ENCODE measurements around the gene SAXO1.

SAXO1 gene

GRCh38 chr9:18988003-18988402, 45.0 kb downstream of the SAXO1 start:
- H3K27ac Mint-ChIP-seq = no peak overlapping the region
- H3K27me3 Mint-ChIP-seq = no peaks in the 10 kb centered on the region
- no peaks in the 10 kb centered on the region for H3K36me3 Mint-ChIP-seq (ENCODE audit: low read depth)
- ATAC-seq (no peak), DNase-seq (no peak)
- H3K4me3 Mint-ChIP-seq = no peak overlapping the region
- no peaks in the 10 kb centered on the region for H3K4me1 Mint-ChIP-seq
- H3K9me3 Mint-ChIP-seq = no peaks in the 10 kb centered on the region

- no peak for DNase-seq
- H3K36me3 Mint-ChIP-seq (ENCODE audit: low read depth) = no peaks in the 10 kb centered on the region
- no peak overlapping the region for H3K27ac Mint-ChIP-seq
- no peaks in the 10 kb centered on the region for H3K9me3 Mint-ChIP-seq
- no peaks in the 10 kb centered on the region for H3K27me3 Mint-ChIP-seq
- no peak overlapping the region for H3K4me3 Mint-ChIP-seq
- ATAC-seq = no peak
- no peaks in the 10 kb centered on the region for H3K4me1 Mint-ChIP-seq
These were observed 47.0 kb downstream of the SAXO1 start for GRCh38 chr9:18985996-18986395.

DNA sequence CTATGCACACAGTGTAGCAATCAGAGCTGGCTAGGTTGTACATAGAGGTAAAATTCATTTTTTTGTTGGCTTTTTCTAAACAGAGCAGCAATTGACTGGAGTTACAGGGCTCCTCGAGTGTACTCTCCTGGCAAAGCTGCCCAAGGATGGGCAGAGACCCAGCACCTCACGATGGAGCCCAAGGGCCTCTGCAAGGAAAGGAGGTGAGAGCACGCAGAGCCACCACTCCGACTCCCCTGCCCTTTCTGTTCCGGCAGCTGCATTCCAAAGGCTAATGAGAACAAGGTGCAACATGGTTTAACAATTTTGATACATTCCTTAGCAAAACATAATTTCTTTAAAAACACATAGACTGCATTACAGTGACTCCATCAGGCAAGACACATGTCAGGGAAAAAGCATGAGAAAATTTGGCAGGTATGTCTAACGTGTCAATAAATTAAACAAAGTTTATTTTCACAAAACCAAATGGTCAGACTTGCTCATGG, 47.5 kb downstream of the SAXO1 start:
- no peak overlapping the region for H3K4me3 Mint-ChIP-seq
- H3K36me3 Mint-ChIP-seq (ENCODE audit: low read depth) = no peaks in the 10 kb centered on the region
- ATAC-seq (no peak), DNase-seq (no peak)
- H3K27ac Mint-ChIP-seq = no peak overlapping the region
- no peaks in the 10 kb centered on the region for H3K9me3 Mint-ChIP-seq
- H3K4me1 Mint-ChIP-seq = no peaks in the 10 kb centered on the region
- H3K27me3 Mint-ChIP-seq = no peaks in the 10 kb centered on the region

DNA sequence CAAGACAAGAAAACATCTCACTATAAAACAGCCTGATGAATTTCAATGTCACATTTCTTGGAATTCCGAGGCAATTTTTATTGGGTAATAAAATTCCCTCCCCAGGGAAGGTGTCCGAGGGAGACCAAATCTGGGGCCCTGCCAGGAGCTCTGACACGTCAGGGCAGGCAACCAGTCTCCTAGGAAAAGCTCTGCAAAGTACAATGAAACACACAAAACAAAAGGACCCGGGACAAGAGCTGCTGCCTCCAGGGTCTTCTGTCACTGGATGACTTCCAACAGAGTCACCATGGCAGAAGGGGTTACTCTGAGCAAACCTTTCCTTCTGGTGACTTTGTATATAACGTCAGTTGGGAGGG, 50.8 kb downstream of the SAXO1 start:
- H3K4me3 Mint-ChIP-seq = no peak overlapping the region
- no peaks in the 10 kb centered on the region for H3K27me3 Mint-ChIP-seq
- H3K9me3 Mint-ChIP-seq = no peaks in the 10 kb centered on the region
- H3K27ac Mint-ChIP-seq = no peak overlapping the region
- no peak for DNase-seq
- H3K4me1 Mint-ChIP-seq = no peaks in the 10 kb centered on the region
- no peaks in the 10 kb centered on the region for H3K36me3 Mint-ChIP-seq (ENCODE audit: low read depth)
- ATAC-seq = no peak

DNA sequence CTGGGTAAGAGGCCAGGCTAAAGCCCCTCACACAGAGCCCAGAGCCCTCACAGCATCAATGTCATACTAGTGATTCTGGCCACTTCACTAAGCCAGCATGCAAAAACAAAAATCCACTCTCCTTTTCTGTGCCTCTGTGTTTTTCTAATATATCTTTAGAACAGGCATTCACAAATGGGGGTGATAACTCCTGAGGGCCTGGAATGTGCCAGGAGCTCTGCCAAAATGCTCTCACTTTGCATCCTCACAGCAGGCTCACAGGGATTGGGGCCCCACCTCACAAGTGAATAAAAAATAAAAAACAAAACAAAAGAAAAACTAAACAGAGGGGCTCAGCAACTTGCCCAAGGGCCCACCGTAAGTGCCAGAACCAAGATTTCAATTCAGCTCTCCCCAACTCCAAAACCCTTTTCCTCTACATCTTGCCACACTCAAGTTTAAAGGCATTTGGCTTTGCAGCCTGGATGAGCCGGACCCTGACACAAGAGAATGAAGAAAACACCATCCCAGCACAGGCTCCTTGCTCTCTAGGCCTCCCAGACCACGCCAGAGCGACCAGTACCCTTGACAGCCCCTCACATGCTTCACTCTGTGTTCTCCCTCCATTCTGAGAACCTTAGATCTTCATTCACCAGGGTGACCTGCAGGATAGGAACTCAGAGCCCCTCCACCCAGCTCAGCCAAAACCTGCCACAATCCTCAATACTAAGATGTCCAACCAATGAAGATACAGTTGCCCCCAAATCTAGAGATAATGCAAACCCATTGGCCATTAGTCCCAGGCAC, 51.3 kb downstream of the SAXO1 start:
- Mint-ChIP-seq H3K27ac (no peak overlapping the region), H3K27me3 (peaks cover 1% of the 10 kb centered on the region), H3K4me3 (no peak overlapping the region), H3K4me1 (no peaks in the 10 kb centered on the region), H3K36me3 (ENCODE audit: low read depth) (no peaks in the 10 kb centered on the region), H3K9me3 (no peaks in the 10 kb centered on the region)
- ATAC-seq = no peak
- DNase-seq = no peak

DNA sequence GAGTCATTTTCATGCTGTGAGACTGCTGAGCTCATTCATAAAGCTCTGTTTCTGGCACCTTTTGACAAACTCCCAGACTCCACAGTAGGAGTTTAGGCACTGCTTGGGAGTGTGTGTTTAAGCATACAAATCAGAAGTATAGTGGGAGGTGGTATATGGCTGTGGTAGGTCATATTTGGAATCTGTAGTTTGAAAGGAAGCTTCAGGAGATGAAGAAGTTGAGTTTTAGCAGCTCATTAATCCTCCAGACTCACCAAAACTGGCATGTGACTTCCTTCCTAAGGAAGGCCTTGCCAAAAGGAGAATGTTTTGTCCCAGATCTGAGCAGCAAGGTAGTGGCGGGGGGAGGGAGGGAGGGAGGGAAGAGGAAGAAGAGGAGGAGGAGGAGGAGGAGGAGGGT, 52.8 kb downstream of the SAXO1 start:
- Mint-ChIP-seq H3K4me1 (no peaks in the 10 kb centered on the region), H3K4me3 (no peak overlapping the region), H3K9me3 (no peaks in the 10 kb centered on the region), H3K27me3 (peaks cover 1% of the 10 kb centered on the region), H3K36me3 (ENCODE audit: low read depth) (no peaks in the 10 kb centered on the region), H3K27ac (no peak overlapping the region)
- no peak for ATAC-seq
- DNase-seq = no peak

- ATAC-seq = no peak
- peaks cover 1% of the 10 kb centered on the region for H3K27me3 Mint-ChIP-seq
- H3K4me1 Mint-ChIP-seq = no peaks in the 10 kb centered on the region
- DNase-seq = no peak
- H3K27ac Mint-ChIP-seq = no peak overlapping the region
- no peaks in the 10 kb centered on the region for H3K36me3 Mint-ChIP-seq (ENCODE audit: low read depth)
- no peak overlapping the region for H3K4me3 Mint-ChIP-seq
- H3K9me3 Mint-ChIP-seq = no peaks in the 10 kb centered on the region
These were observed 53.6 kb downstream of the SAXO1 start for GRCh38 chr9:18979367-18979766.

DNA sequence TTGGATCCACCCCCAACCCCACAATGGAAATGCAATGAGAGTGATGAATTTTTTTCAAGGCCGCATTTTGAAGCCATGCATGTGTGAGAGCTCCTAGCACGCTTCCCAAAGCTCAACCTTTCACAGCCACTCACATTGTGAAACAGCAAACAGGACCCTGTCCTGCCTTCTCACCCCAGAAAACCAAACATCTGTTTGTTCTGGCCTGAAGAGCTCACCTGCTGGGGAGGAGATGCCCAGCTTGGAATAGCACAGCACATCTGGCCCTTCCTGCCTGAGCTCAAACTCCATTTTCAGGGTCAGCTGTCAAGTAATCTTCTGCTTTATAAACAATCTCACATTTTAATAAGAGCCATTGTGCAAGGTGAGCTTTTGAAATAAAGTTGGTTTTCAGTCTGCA, 54.8 kb downstream of the SAXO1 start:
- no peak for DNase-seq
- no peak for ATAC-seq
- Mint-ChIP-seq H3K27ac (no peak overlapping the region), H3K36me3 (ENCODE audit: low read depth) (no peaks in the 10 kb centered on the region), H3K27me3 (peaks cover 1% of the 10 kb centered on the region), H3K9me3 (no peaks in the 10 kb centered on the region), H3K4me3 (no peak overlapping the region), H3K4me1 (no peaks in the 10 kb centered on the region)

DNA sequence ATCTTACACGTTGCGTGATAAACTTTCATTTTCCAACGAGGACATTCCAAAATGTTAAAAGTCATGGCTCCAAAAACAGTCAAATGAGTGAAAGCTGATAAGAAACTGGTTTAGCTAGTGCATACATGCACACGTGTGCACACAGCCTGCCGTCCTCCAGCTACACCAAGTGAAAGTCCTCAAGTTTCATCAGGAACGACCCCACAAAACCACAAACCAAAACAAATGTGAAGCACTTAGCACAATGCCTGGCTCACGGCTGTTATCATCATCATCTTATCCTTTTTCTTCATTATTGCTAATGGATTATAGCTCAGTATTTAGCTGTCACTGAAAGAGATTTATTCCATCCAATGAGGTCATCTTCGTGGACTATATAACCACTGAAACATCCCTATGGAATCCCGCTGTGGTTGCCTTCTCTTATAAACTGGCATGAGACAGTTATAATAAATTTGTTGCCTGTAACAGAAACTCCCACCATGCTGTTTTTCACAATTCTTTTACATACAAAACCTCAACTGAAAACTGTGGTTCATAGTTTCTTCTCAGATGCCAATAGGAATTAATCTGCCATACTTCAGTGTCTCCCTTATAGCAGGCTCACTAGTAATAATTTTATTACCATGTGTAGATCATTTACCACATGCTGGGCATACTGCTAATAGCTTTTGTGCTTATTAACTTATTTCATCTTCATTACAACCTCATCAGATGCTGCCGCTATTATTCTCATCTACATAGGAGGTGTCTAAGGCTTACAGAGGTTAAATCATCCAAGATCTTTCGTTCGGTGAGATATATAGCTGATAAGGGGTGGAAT, 56.1 kb downstream of the SAXO1 start:
- DNase-seq = no peak
- Mint-ChIP-seq H3K9me3 (no peaks in the 10 kb centered on the region), H3K27me3 (peaks cover 5% of the 10 kb centered on the region), H3K4me3 (no peak overlapping the region), H3K4me1 (no peaks in the 10 kb centered on the region), H3K36me3 (ENCODE audit: low read depth) (no peaks in the 10 kb centered on the region), H3K27ac (no peak overlapping the region)
- peak; percentile 43 for ATAC-seq

DNA sequence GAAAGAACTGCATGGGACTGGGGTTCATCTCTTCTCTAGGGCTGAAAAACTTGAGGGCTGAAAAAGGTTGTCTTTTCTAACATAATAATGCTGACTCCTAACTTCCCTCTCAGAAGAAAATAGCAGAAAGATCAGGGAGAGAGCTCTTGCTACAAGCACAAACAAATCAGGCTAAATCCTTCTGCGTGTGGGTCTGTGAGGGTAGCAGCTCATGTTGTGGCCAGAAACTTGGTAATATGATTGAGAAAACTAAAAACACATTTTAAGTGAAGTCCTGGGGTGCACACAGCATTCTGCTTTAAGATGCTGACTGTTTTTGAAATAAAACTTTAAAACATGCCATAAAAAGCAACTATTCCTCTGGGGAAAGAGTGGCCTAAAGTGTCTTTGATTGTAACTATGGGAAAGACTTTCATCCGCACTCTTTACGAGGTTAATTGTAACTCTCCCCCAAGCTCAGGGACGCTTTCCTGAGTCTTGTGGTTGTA, 56.7 kb downstream of the SAXO1 start:
- Mint-ChIP-seq H3K36me3 (ENCODE audit: low read depth) (no peaks in the 10 kb centered on the region), H3K27ac (no peak overlapping the region), H3K27me3 (peaks cover 5% of the 10 kb centered on the region), H3K9me3 (no peaks in the 10 kb centered on the region), H3K4me3 (no peak overlapping the region), H3K4me1 (no peaks in the 10 kb centered on the region)
- DNase-seq = no peak
- ATAC-seq = no peak

GRCh38 chr9:18973348-18973747, 59.7 kb downstream of the SAXO1 start:
- no peak overlapping the region for H3K27ac Mint-ChIP-seq
- H3K4me1 Mint-ChIP-seq = no peaks in the 10 kb centered on the region
- DNase-seq (no peak), ATAC-seq (no peak)
- peaks cover 7% of the 10 kb centered on the region for H3K9me3 Mint-ChIP-seq
- H3K36me3 Mint-ChIP-seq (ENCODE audit: low read depth) = no peaks in the 10 kb centered on the region
- H3K4me3 Mint-ChIP-seq = no peak overlapping the region
- peaks cover 5% of the 10 kb centered on the region for H3K27me3 Mint-ChIP-seq

GRCh38 chr9:18972675-18973074, 60.3 kb downstream of the SAXO1 start:
- peaks cover 13% of the 10 kb centered on the region for H3K9me3 Mint-ChIP-seq
- ATAC-seq = no peak
- DNase-seq = no peak
- peaks cover 2% of the 10 kb centered on the region for H3K36me3 Mint-ChIP-seq (ENCODE audit: low read depth)
- peaks cover 5% of the 10 kb centered on the region for H3K27me3 Mint-ChIP-seq
- H3K27ac Mint-ChIP-seq = no peak overlapping the region
- no peak overlapping the region for H3K4me3 Mint-ChIP-seq
- no peaks in the 10 kb centered on the region for H3K4me1 Mint-ChIP-seq

- DNase-seq (no peak), ATAC-seq (no peak)
- H3K36me3 Mint-ChIP-seq (ENCODE audit: low read depth) = peaks cover 2% of the 10 kb centered on the region
- no peaks in the 10 kb centered on the region for H3K4me1 Mint-ChIP-seq
- no peak overlapping the region for H3K27ac Mint-ChIP-seq
- H3K27me3 Mint-ChIP-seq = peaks cover 5% of the 10 kb centered on the region
- H3K9me3 Mint-ChIP-seq = peaks cover 13% of the 10 kb centered on the region
- no peak overlapping the region for H3K4me3 Mint-ChIP-seq
These were observed 61.1 kb downstream of the SAXO1 start for GRCh38 chr9:18971909-18972308.

- H3K4me1 Mint-ChIP-seq = no peaks in the 10 kb centered on the region
- no peak for DNase-seq
- no peak for ATAC-seq
- peaks cover 2% of the 10 kb centered on the region for H3K36me3 Mint-ChIP-seq (ENCODE audit: low read depth)
- peaks cover 4% of the 10 kb centered on the region for H3K27me3 Mint-ChIP-seq
- H3K9me3 Mint-ChIP-seq = peaks cover 18% of the 10 kb centered on the region
- no peak overlapping the region for H3K4me3 Mint-ChIP-seq
- no peak overlapping the region for H3K27ac Mint-ChIP-seq
These were observed 61.6 kb downstream of the SAXO1 start for GRCh38 chr9:18971404-18971803.

DNA sequence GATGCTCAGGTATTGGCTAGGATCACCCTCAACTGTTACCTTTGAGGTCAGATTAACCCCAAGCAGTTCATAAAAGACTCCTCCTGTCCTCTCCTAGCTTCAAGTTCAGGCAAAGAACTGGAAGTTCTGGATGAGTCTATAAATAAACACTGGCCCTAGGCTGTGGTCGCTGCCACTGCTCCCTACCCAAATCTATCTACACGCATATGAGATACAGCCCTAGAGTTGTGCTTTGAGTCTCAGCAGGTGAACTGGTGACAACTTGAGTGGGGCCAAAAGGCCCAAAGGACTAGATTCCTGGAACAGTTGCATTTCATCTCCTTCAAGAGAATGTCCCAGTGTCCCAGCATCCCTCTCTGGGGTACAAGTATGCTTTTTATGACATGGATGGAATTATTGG, 62.6 kb downstream of the SAXO1 start:
- no peak for ATAC-seq

More for the DNA sequence above, 62.6 kb downstream of the SAXO1 start:
- Mint-ChIP-seq H3K27me3 (peaks cover 4% of the 10 kb centered on the region), H3K9me3 (peaks cover 27% of the 10 kb centered on the region), H3K36me3 (ENCODE audit: low read depth) (peaks cover 2% of the 10 kb centered on the region), H3K4me1 (no peaks in the 10 kb centered on the region), H3K4me3 (no peak overlapping the region), H3K27ac (no peak overlapping the region)
- DNase-seq = no peak

Data from activated naive CD8-positive, alpha-beta T cell treated with anti-CD3 and anti-CD28 coated beads, Interleukin-2, amount 50 U/mL, for 24 hours (primary cell).